Body of pancreas (tissue), 4 donors: ENCODE results near the gene MID1.

Experiments
- CTCF ChIP-seq, 7 experiments: fragments of 450-650 bp in 4 of 7; fragments of 200-600 bp in 3 of 7; sonication (generic) in 3 of 7; IDR thresholded peaks; one replicate each; pipeline ENCODE4 v1.5.1; 2016 to 2019; ENCODE audit warnings: antibody characterized with exemption in 7 of 7
- POLR2A ChIP-seq, 3 donors: fragments of 450-650 bp; IDR thresholded peaks; one replicate each; pipeline ENCODE4 v1.6.1; 2016; ENCODE audit warnings: antibody characterized with exemption in 3 of 3, mild to moderate bottlenecking in 2 of 3

- TF ChIP-seq POLR2A (IDR thresholded peaks at IDR 0.05) (no peak), CTCF (IDR thresholded peaks at IDR 0.05) (no peak)
Measured at GRCh38 chrX:10512258-10512657, 108.1 kb downstream of the MID1 start.
